CD4-positive, CD25-positive, alpha-beta regulatory T cell (primary cell): ENCODE results near the gene PAPSS1. TPM values are rescaled to one million over a fixed set of nuclear protein-coding genes. Genes with fewer than 3 reads are reported as not detected.

Source experiments
- ATAC-seq, 2 donors: fragments of 150-1000 bp; cut with Tn5 transposase; one replicate each; pipeline ENCODE4 v1.10.0; 2021; ENCODE audit warnings: low read depth in 2 of 2, moderate number of reproducible peaks in 2 of 2, moderate library complexity in 1 of 2
- DNase-seq, 3 donors: peaks; one replicate each; pipeline versions ENCODE4 v3.0.0 to v3.0.0-alpha.2; 2012 to 2022; ENCODE audit warnings: mixed read lengths in 1 of 3
- H3K27ac ChIP-seq: one replicate; pipeline ENCODE4 v1.7.0; 2013; ENCODE audit warnings: mild to moderate bottlenecking, low read length; ENCODE audit not compliant: insufficient read depth, poor library complexity, severe bottlenecking
- H3K27me3 ChIP-seq: one replicate; pipeline ENCODE4 v1.7.0; 2013; ENCODE audit warnings: low read length; ENCODE audit not compliant: control insufficient read depth, insufficient read depth
- H3K36me3 ChIP-seq: one replicate; pipeline ENCODE4 v1.7.0; 2013; ENCODE audit warnings: mild to moderate bottlenecking, low read length, moderate library complexity; ENCODE audit not compliant: control insufficient read depth, insufficient read depth
- H3K4me1 ChIP-seq: 2 replicates; pipeline ENCODE4 v1.7.0; 2013; ENCODE audit warnings: mild to moderate bottlenecking, low read length; ENCODE audit not compliant: insufficient read depth, control insufficient read depth, poor library complexity, severe bottlenecking
- H3K4me3 ChIP-seq: one replicate; pipeline ENCODE4 v1.7.0; 2013; ENCODE audit warnings: low read depth, mild to moderate bottlenecking, low read length, moderate library complexity
- H3K9me3 ChIP-seq, 2 experiments: 1 replicate in 1 of 2; 2 replicates in 1 of 2; pipeline ENCODE4 v1.7.0; 2013; ENCODE audit warnings: low read length in 2 of 2, mild to moderate bottlenecking in 1 of 2, moderate library complexity in 1 of 2; ENCODE audit not compliant: control insufficient read depth in 2 of 2
- H3K27ac Mint-ChIP-seq, 3 donors: one replicate each; pipeline ENCODE4 v1.8.0; 2020 to 2022; ENCODE audit warnings: mild to moderate bottlenecking in 3 of 3, mixed read lengths in 3 of 3, moderate library complexity in 2 of 3
- H3K27me3 Mint-ChIP-seq: one replicate; pipeline ENCODE4 v1.8.0; 2022; ENCODE audit warnings: mild to moderate bottlenecking, mixed read lengths
- H3K36me3 Mint-ChIP-seq: one replicate; pipeline ENCODE4 v1.8.0; 2020; ENCODE audit warnings: mixed read lengths
- H3K4me1 Mint-ChIP-seq, 4 donors: one replicate each; pipeline ENCODE4 v1.8.0; 2020 to 2022; ENCODE audit warnings: mixed read lengths in 4 of 4, mild to moderate bottlenecking in 1 of 4
- H3K4me3 Mint-ChIP-seq, 4 donors: one replicate each; pipeline ENCODE4 v1.8.0; 2020 to 2022; ENCODE audit warnings: mild to moderate bottlenecking in 4 of 4, mixed read lengths in 4 of 4, moderate library complexity in 3 of 4
- H3K9me3 Mint-ChIP-seq, 7 donors: one replicate each; pipeline ENCODE4 v1.8.0; 2020 to 2022; ENCODE audit warnings: mixed read lengths in 7 of 7, mild to moderate bottlenecking in 3 of 7, moderate library complexity in 2 of 7
- polyA plus RNA-seq, 4 donors: library from polyadenylated mRNA; unstranded; fragments of 300-500 nt; fragmentation: Illumina TruSeq; gene quantifications; one replicate each; pipeline ENCODE4 v1.2.3, GENCODE V29; 2021
- total RNA-seq: library from RNA; stranded (reverse); gene quantifications from one replicate; pipeline ENCODE4 v1.2.3, GENCODE V29; 2022

PAPSS1 gene
- total and polyA plus RNA-seq, 5 donors from 2014 or later: 18.4 to 53.6 (median 38.9) TPM

DNA sequence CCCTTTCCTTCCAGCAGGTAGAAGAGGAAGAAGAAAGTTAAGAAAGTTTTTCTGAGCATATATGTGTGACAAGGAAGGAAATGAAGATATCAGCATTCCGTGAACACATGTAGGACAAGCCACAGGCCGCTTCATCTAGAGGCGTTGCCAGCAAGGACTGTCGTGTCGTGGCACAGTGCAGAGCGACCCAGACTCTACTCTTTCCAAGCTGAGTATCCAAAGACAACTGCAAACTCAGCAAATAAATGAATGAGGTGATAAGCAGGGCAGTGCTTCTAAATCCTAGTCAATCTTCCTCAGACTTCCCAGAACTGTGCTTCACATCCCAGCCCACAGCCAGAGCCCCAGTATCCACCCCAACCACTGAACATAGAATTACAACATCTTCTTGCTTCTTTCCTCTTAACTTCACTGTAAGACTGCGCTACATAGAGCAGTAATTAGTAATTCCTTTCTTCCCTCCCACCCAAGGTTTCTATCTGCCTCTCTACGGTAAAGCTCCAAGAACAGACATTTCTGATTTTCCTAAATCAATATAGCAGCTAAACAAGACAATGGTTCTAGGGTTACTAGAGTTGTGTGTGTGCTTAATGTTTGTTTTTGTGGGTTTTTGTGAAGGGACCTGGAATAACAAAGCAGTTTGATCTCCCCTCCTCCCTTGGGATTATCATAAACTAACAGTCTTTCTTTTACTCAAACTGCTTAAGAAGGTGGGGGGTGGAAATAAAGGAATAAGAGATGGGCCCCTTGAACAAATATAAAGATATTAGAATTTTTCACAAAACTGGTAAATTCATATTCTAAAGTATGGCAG lies 71.6 kb downstream of the PAPSS1 start:
- H3K27me3 ChIP-seq: no peaks in the 10 kb centered on the region
- H3K27ac ChIP-seq: no peak overlapping the region
- H3K9me3 ChIP-seq: no peaks in the 10 kb centered on the region
- H3K36me3 ChIP-seq: peaks cover 57% of the 10 kb centered on the region
- ATAC-seq (no peak), DNase-seq (no peak)
- no peaks in the 10 kb centered on the region for H3K27me3 Mint-ChIP-seq
- no peak overlapping the region for H3K27ac Mint-ChIP-seq
- H3K4me1 Mint-ChIP-seq: peaks cover 0 to 8% (median 6%) of the 10 kb centered on the region in 4 donors
- peaks cover 68% of the 10 kb centered on the region for H3K36me3 Mint-ChIP-seq
- no peaks in the 10 kb centered on the region for H3K4me1 ChIP-seq
- no peak overlapping the region for H3K4me3 Mint-ChIP-seq
- no peaks in the 10 kb centered on the region for H3K9me3 Mint-ChIP-seq
- no peak overlapping the region for H3K4me3 ChIP-seq

DNA sequence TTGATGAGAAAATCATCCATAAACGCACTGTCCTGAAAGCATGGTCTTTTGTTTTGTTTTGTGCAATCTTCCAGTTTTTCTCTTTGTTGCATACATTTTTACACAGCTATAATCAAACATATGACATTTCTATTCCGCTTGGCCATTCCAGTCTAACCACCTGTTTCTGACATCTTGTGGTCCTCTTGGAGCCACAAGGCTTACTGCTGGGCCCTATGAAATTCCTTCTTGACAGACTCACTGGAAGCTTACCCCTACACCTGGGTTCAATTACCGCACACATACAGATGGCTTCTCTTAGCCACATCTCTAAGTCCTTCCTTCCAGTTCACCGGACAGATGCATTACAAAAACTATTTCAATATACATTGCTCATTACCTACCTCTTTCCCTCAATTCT lies 72.4 kb downstream of the PAPSS1 start:
- Histone ChIP-seq H3K36me3 (peaks cover 54% of the 10 kb centered on the region), H3K27ac (no peak overlapping the region), H3K4me3 (no peak overlapping the region), H3K4me1 (no peaks in the 10 kb centered on the region), H3K9me3 (no peaks in the 10 kb centered on the region), H3K27me3 (no peaks in the 10 kb centered on the region)
- no peaks in the 10 kb centered on the region for H3K27me3 Mint-ChIP-seq
- peaks cover 70% of the 10 kb centered on the region for H3K36me3 Mint-ChIP-seq
- peaks cover 0 to 10% (median 8%) of the 10 kb centered on the region in 4 donors for H3K4me1 Mint-ChIP-seq
- peak overlapping the region in 1 of 3 donors; percentile 5 for H3K27ac Mint-ChIP-seq
- no peaks in the 10 kb centered on the region for H3K9me3 Mint-ChIP-seq
- ATAC-seq: no peak
- DNase-seq: no peak
- H3K4me3 Mint-ChIP-seq: no peak overlapping the region

DNA sequence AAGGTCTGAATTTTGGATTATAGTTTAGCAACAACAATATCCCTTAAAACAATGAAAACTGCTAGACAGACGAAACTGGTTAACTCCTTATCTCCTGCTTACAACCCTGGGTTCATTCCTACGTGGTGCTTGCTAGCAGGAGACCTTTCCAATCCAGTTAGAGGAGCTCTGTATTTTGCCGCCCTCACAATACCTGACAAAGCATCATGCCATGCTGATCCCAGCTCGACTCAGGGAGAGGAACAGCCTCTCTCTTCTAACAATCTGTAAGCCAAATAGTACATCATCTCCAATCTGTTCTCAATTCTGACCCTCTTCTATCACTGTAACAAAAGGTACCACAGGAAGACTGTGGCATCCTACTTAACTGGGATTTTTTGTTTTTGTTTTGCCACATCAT lies 74.4 kb downstream of the PAPSS1 start:
- Histone ChIP-seq H3K27me3 (no peaks in the 10 kb centered on the region), H3K27ac (no peak overlapping the region), H3K9me3 (no peaks in the 10 kb centered on the region), H3K4me1 (no peaks in the 10 kb centered on the region), H3K36me3 (peaks cover 36% of the 10 kb centered on the region), H3K4me3 (no peak overlapping the region)
- Mint-ChIP-seq H3K27ac (no peak overlapping the region), H3K4me3 (no peak overlapping the region), H3K9me3 (no peaks in the 10 kb centered on the region), H3K36me3 (peaks cover 64% of the 10 kb centered on the region), H3K27me3 (no peaks in the 10 kb centered on the region), H3K4me1 (peaks cover 4 to 15% (median 6%) of the 10 kb centered on the region in 4 donors)
- ATAC-seq (no peak), DNase-seq (no peak)

DNA sequence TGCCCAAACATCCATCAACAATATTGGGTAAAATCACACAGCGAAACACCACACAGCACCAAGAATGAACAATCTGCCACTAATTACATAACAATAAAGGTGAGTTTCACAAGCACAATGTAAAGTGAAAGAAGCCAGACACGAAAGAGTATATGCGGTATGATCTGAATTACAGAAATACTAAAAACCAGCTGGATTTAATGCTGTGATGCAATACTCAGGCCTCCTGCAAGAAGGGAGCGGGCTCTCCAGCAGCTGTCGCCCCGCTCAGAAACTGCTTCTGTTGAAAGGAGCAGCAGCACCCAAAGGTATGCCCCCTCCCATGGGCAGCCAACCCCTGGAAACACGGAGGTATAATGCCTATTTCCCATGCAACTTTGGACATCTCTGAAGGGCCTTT lies 77.0 kb downstream of the PAPSS1 start:
- no peak overlapping the region for H3K4me3 Mint-ChIP-seq
- Histone ChIP-seq H3K9me3 (no peaks in the 10 kb centered on the region), H3K4me3 (no peak overlapping the region), H3K27ac (no peak overlapping the region), H3K4me1 (no peaks in the 10 kb centered on the region), H3K27me3 (no peaks in the 10 kb centered on the region), H3K36me3 (peaks cover 22% of the 10 kb centered on the region)
- no peaks in the 10 kb centered on the region for H3K9me3 Mint-ChIP-seq
- H3K4me1 Mint-ChIP-seq: peaks cover 5 to 17% (median 5%) of the 10 kb centered on the region in 4 donors
- DNase-seq (no peak), ATAC-seq (no peak)
- H3K27ac Mint-ChIP-seq: peak overlapping the region in 1 of 3 donors; percentile 43
- H3K36me3 Mint-ChIP-seq: peaks cover 49% of the 10 kb centered on the region
- H3K27me3 Mint-ChIP-seq: no peaks in the 10 kb centered on the region

DNA sequence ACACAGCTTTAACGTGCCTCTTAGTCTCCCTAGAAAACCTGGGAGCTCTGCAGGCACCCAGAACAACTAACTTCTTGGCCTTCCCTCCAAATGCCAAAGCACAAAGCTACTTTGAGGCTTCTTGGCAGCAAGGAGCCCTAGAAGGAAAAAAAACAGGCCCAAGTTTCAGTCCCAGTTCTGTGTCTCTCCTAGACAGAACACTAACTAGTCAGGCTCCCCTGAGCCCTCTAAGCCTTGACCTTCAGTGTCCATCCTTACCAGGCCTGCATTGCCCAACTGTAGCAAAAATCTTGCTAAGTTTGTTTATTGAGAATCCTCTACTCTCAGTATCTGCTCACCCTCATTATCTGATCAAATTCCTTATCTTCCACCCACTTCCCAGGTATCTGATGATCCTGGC lies 79.2 kb downstream of the PAPSS1 start:
- H3K36me3 Mint-ChIP-seq: peaks cover 35% of the 10 kb centered on the region
- H3K4me1 Mint-ChIP-seq: peaks cover 3 to 15% (median 5%) of the 10 kb centered on the region in 4 donors
- DNase-seq (no peak), ATAC-seq (no peak)
- no peaks in the 10 kb centered on the region for H3K9me3 Mint-ChIP-seq
- H3K9me3 ChIP-seq: no peaks in the 10 kb centered on the region
- H3K4me3 Mint-ChIP-seq: no peak overlapping the region
- H3K36me3 ChIP-seq: peaks cover 17% of the 10 kb centered on the region
- no peak overlapping the region for H3K27ac ChIP-seq
- H3K4me1 ChIP-seq: no peaks in the 10 kb centered on the region
- no peaks in the 10 kb centered on the region for H3K27me3 ChIP-seq
- H3K27ac Mint-ChIP-seq: peak overlapping the region in 1 of 3 donors; percentile 9
- H3K4me3 ChIP-seq: no peak overlapping the region
- no peaks in the 10 kb centered on the region for H3K27me3 Mint-ChIP-seq

DNA sequence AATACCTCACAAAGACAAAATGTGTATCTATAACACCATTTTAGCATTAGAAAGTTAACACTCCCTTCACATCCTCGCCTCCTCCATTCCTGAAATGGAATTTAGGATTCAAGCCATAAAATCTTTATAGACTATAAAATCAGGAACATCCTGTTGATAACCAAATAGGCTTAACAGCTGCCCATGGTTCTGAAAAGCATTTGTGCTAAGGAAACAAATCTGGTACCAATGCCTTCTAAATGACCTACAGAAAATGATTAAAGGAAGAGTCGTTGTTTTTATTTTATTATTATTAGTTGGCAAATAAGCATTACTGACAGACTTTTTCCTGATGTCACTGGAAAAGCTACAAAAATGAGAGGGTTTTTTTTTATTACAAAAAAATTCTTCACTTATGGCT lies 79.8 kb downstream of the PAPSS1 start:
- Mint-ChIP-seq H3K27me3 (no peaks in the 10 kb centered on the region), H3K36me3 (peaks cover 29% of the 10 kb centered on the region), H3K27ac (no peak overlapping the region), H3K4me1 (peaks cover 3 to 13% (median 5%) of the 10 kb centered on the region in 4 donors), H3K9me3 (no peaks in the 10 kb centered on the region), H3K4me3 (no peak overlapping the region)
- Histone ChIP-seq H3K9me3 (no peaks in the 10 kb centered on the region), H3K4me1 (no peaks in the 10 kb centered on the region), H3K4me3 (no peak overlapping the region), H3K27ac (no peak overlapping the region), H3K36me3 (peaks cover 17% of the 10 kb centered on the region), H3K27me3 (no peaks in the 10 kb centered on the region)
- DNase-seq (no peak), ATAC-seq (no peak)

DNA sequence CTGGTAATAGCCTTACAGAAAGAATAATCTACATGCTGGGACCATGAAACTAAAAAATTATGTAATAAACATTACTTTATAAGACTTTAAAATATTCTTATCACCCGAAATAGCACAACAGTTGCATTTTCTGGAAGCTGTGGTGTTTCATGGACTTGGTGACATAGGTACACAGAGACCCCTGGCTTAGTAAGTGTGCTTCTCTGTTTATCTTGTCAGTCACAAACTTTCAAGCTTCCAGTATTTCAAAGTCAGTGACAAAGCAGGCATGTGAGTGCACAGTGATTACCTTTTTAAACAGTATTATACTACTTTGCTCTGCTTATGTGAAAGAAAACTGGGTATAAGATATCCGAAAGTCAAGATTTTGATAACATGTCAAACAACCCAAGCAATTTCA lies 84.3 kb downstream of the PAPSS1 start:
- Mint-ChIP-seq H3K4me3 (no peak overlapping the region), H3K27me3 (no peaks in the 10 kb centered on the region), H3K36me3 (peaks cover 13% of the 10 kb centered on the region), H3K27ac (peak overlapping the region in 1 of 3 donors; percentile 60), H3K9me3 (no peaks in the 10 kb centered on the region), H3K4me1 (peaks cover 0 to 5% (median 1%) of the 10 kb centered on the region in 4 donors)
- DNase-seq (no peak), ATAC-seq (no peak)
- no peak overlapping the region for H3K4me3 ChIP-seq
- no peaks in the 10 kb centered on the region for H3K9me3 ChIP-seq
- peaks cover 9% of the 10 kb centered on the region for H3K36me3 ChIP-seq
- no peak overlapping the region for H3K27ac ChIP-seq
- no peaks in the 10 kb centered on the region for H3K4me1 ChIP-seq
- H3K27me3 ChIP-seq: no peaks in the 10 kb centered on the region

DNA sequence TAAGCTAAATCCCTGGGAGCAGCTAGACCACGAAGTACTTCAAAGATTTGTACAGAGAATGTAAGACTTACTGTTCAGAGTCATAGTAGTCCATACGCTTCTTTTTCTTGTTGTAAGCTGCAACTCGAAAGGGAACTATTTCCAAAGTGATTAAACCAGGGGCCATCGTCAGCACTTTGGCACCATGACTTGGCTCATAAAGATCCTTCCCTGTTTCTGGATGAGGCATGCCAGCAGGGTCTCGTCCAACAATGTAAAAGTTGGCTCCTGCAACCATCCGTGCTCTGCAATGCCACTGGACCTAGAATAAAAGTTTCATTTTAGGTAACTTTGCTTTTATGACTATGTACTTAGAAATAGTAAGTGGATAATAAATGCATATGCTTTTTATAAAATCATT lies 88.5 kb downstream of the PAPSS1 start:
- H3K27ac ChIP-seq: no peak overlapping the region
- no peaks in the 10 kb centered on the region for H3K27me3 ChIP-seq
- Mint-ChIP-seq H3K4me1 (peaks cover 0 to 3% (median 0%) of the 10 kb centered on the region in 4 donors), H3K36me3 (peaks cover 29% of the 10 kb centered on the region), H3K4me3 (no peak overlapping the region), H3K27me3 (no peaks in the 10 kb centered on the region), H3K27ac (no peak overlapping the region), H3K9me3 (no peaks in the 10 kb centered on the region)
- ATAC-seq (no peak), DNase-seq (no peak)
- no peak overlapping the region for H3K4me3 ChIP-seq
- H3K9me3 ChIP-seq: no peaks in the 10 kb centered on the region
- H3K4me1 ChIP-seq: no peaks in the 10 kb centered on the region
- H3K36me3 ChIP-seq: peaks cover 18% of the 10 kb centered on the region
